GM12875 (cell line): Measurements from ENCODE around the gene ORMDL2.

Experiments
- H3K4me3 ChIP-seq: one replicate; pipeline ENCODE4 v1.5.1; 2011; ENCODE audit warnings: low read depth, low read length, control low read depth
- CTCF ChIP-seq: IDR thresholded peaks from 2 replicates; pipeline ENCODE4 v1.5.1; 2011; ENCODE audit warnings: low read depth, mild to moderate bottlenecking, control low read depth, inconsistent platforms, low read length, moderate library complexity, borderline replicate concordance; ENCODE audit not compliant: insufficient read depth

ORMDL2 gene

GRCh38 chr12:55845361-55845760 lies 27.5 kb downstream of the ORMDL2 start:
- no peak overlapping the region for H3K4me3 ChIP-seq
- no peak for TF ChIP-seq CTCF

GRCh38 chr12:55845785-55846496 lies 28.1 kb downstream of the ORMDL2 start:
- TF ChIP-seq CTCF, result no peak
- H3K4me3 ChIP-seq, result no peak overlapping the region

GRCh38 chr12:55847033-55847432 lies 29.2 kb downstream of the ORMDL2 start:
- no peak for TF ChIP-seq CTCF
- H3K4me3 ChIP-seq, result no peak overlapping the region

GRCh38 chr12:55847603-55848291 lies 29.9 kb downstream of the ORMDL2 start:
- TF ChIP-seq CTCF, result no peak
- H3K4me3 ChIP-seq, result no peak overlapping the region

GRCh38 chr12:55849616-55850343 lies 31.9 kb downstream of the ORMDL2 start:
- TF ChIP-seq CTCF, result no peak
- no peak overlapping the region for H3K4me3 ChIP-seq

- no peak overlapping the region for H3K4me3 ChIP-seq
- TF ChIP-seq CTCF, result no peak
Observed at GRCh38 chr12:55850401-55850800, 32.6 kb downstream of the ORMDL2 start.

- H3K4me3 ChIP-seq, result no peak overlapping the region
- TF ChIP-seq CTCF, result no peak
Observed at GRCh38 chr12:55850893-55851292, 33.1 kb downstream of the ORMDL2 start.
